K562 (cell line): ENCODE measurements around the gene VDAC1. TPM values are rescaled to one million over a fixed set of nuclear protein-coding genes. Genes with fewer than 3 reads are reported as not detected.

ENCODE experiments used
- ATAC-seq: fragments of 200-7000 bp; cut with Tn5 transposase; 3 replicates; pipeline ENCODE4 v1.9.1; 2020; ENCODE audit warnings: moderate library complexity
- BruUV-seq: library from RNA; stranded (reverse); fragments of 400-500 nt; replicated peaks from 2 replicates; lab custom pipeline; 2021; lab: Mats Ljungman, UMichigan
- CTCF ChIA-PET: fragments of 300-600 bp; formaldehyde crosslinking; extraction: SDS; loops from one replicate; lab custom pipeline; 2021; ENCODE audit warnings: low intra/inter-chr PET ratio; lab: Yijun Ruan, JAX
- POLR2A ChIA-PET: fragments of 300-600, 350-650 bp; sonication (Branson Sonifier 250); formaldehyde crosslinking; extraction: SDS; loops from one replicate; lab custom pipeline; 2021; ENCODE audit warnings: antibody characterized with exemption, inconsistent platforms; lab: Yijun Ruan, JAX
- DNase-seq, 4 experiments: peaks; one replicate each; pipeline versions ENCODE4 v3.0.0 to v3.0.0-alpha.2; 2011 to 2018; ENCODE audit warnings: low spot score in 3 of 4, mixed read lengths in 3 of 4; ENCODE audit errors: extremely low read depth in 1 of 4
- FAIRE-seq: peaks from 2 replicates; lab custom pipeline; 2011; peaks lifted over from hg19 to GRCh38; lab: Jason Lieb, UNC
- H2AFZ ChIP-seq: 2 replicates; pipeline ENCODE4 v1.6.0; 2011; ENCODE audit warnings: low read depth, low read length, control low read depth, inconsistent platforms
- H3K27ac ChIP-seq: fragments of 200-600 bp; 3 replicates; pipeline ENCODE4 v1.8.0; 2011; ENCODE audit warnings: low read depth, mild to moderate bottlenecking, control low read depth, inconsistent platforms, low read length, moderate library complexity, mixed read lengths; ENCODE audit errors: extremely low read depth
- H3K27me3 ChIP-seq, 2 experiments: fragments of 300-600 bp in 1 of 2; 2 replicates in 1 of 2; 3 replicates in 1 of 2; pipeline versions ENCODE4 v1.6.0 to v1.8.0; 2011; ENCODE audit warnings: inconsistent platforms in 2 of 2, low read length in 2 of 2, mild to moderate bottlenecking in 1 of 2, mixed read lengths in 1 of 2, moderate library complexity in 1 of 2; ENCODE audit not compliant: control insufficient read depth in 2 of 2, insufficient read depth in 2 of 2
- H3K36me3 ChIP-seq: fragments of 300-600 bp; 3 replicates; pipeline ENCODE4 v1.8.0; 2011; ENCODE audit warnings: mild to moderate bottlenecking, low read length, inconsistent platforms; ENCODE audit not compliant: control insufficient read depth, insufficient read depth
- H3K4me1 ChIP-seq, 2 experiments: fragments of 200-600 bp in 1 of 2; replicated peaks in 1 of 2; 2 replicates in 1 of 2; 3 replicates in 1 of 2; pipeline versions ENCODE4 v1.5.1 to v1.8.0; 2011; ENCODE audit warnings: inconsistent platforms in 2 of 2, low read length in 2 of 2, mild to moderate bottlenecking in 1 of 2, mixed read lengths in 1 of 2, moderate library complexity in 1 of 2; ENCODE audit not compliant: control insufficient read depth in 2 of 2, insufficient read depth in 2 of 2
- H3K4me2 ChIP-seq: 2 replicates; pipeline ENCODE4 v1.6.1; 2011; ENCODE audit warnings: low read length, control low read depth, inconsistent platforms, mixed read lengths; ENCODE audit not compliant: insufficient read depth
- H3K4me3 ChIP-seq: fragments of 200-600 bp; sonication (generic), shearing (Covaris generic); 2 replicates; pipeline ENCODE4 v1.5.1; 2016; ENCODE audit warnings: control low read depth, inconsistent platforms
- H3K79me2 ChIP-seq: fragments of 200-600 bp; 3 replicates; pipeline ENCODE4 v1.8.0; 2011; ENCODE audit warnings: low read length, inconsistent platforms; ENCODE audit not compliant: control insufficient read depth, insufficient read depth
- H3K9ac ChIP-seq, 2 experiments: 2 replicates each; pipeline versions ENCODE4 v1.6.0 to v1.6.1; 2011; ENCODE audit warnings: low read depth in 2 of 2, low read length in 2 of 2, control low read depth in 1 of 2, inconsistent platforms in 1 of 2, mild to moderate bottlenecking in 1 of 2, mixed read lengths in 1 of 2; ENCODE audit not compliant: insufficient read depth in 1 of 2
- H3K9me1 ChIP-seq: one replicate; pipeline ENCODE4 v1.6.0; 2011; ENCODE audit warnings: inconsistent platforms, mild to moderate bottlenecking, low read length, moderate library complexity; ENCODE audit not compliant: control insufficient read depth, insufficient read depth
- H3K9me3 ChIP-seq: replicated peaks from 2 replicates; pipeline ENCODE4 v1.5.1; 2011; ENCODE audit warnings: low read depth, low read length, inconsistent platforms; ENCODE audit not compliant: control insufficient read depth, insufficient read depth
- H4K20me1 ChIP-seq: replicated peaks from 2 replicates; pipeline ENCODE4 v1.6.1; 2011; ENCODE audit warnings: low read length, inconsistent platforms, mixed read lengths; ENCODE audit not compliant: control insufficient read depth, insufficient read depth
- HSF4 ChIP-seq: fragments of 250-450 bp; sonication (Bioruptor Pico); IDR thresholded peaks from 2 replicates; pipeline ENCODE4 v2.1.2; 2022; ENCODE audit warnings: mild to moderate bottlenecking, moderate library complexity, borderline replicate concordance
- MEF2D ChIP-seq: conservative IDR thresholded peaks from 2 replicates; pipeline ENCODE4 v1.6.1; 2016; ENCODE audit warnings: low read depth, missing genetic modification characterization, missing compliant biosample characterization
- MTF1 ChIP-seq: fragments of 250-450 bp; sonication (Bioruptor Pico); IDR thresholded peaks from 2 replicates; pipeline ENCODE4 v1.9.0; 2021; ENCODE audit warnings: moderate library complexity, mild to moderate bottlenecking, inconsistent platforms, borderline replicate concordance
- NFRKB ChIP-seq: fragments of 450-650 bp; IDR thresholded peaks from 2 replicates; pipeline ENCODE4 v1.6.1; 2016; ENCODE audit warnings: low read depth
- RNF2 ChIP-seq: sonication (generic); IDR thresholded peaks from 2 replicates; pipeline ENCODE4 v1.6.1; 2016
- YY1 ChIP-seq, 3 experiments: IDR thresholded peaks; 2 replicates each; pipeline ENCODE4 v1.6.1; 2011; ENCODE audit warnings: low read length in 2 of 3, mild to moderate bottlenecking in 2 of 3, moderate library complexity in 2 of 3, borderline replicate concordance in 1 of 3, control low read depth in 1 of 3, low read depth in 1 of 3; ENCODE audit not compliant: insufficient read depth in 3 of 3, insufficient replicate concordance in 2 of 3, control insufficient read depth in 1 of 3, insufficient read length in 1 of 3; ENCODE audit errors: extremely low read depth in 1 of 3
- WGBS: fragments of 100-300 bp; shearing (Covaris generic); methylation state at CpG from one replicate; pipeline ENCODE4 v1.1.6; 2016; ENCODE audit warnings: low coverage, mixed read lengths; ENCODE audit not compliant: insufficient coverage; ENCODE audit errors: missing lambda C conversion rate; 5-methylcytosine and 5-hydroxymethylcytosine counted together
- in situ Hi-C: fragments of 300-500 bp; cut with MboI; formaldehyde crosslinking; loops from 4 replicates; pipeline ENCODE4 v1.15.0; 2018; ENCODE audit warnings: inconsistent platforms, mixed read lengths
- intact Hi-C: fragments of 100-400 bp; cut with micrococcal nuclease; formaldehyde crosslinking; loops from 2 replicates; pipeline ENCODE4 v1.14.2; 2022
- polyA plus RNA-seq, 8 experiments: library from polyadenylated mRNA; depleted of rRNA in 4 of 8; stranded (reverse) in 5 of 8; unstranded in 3 of 8; fragments of >200 nt; fragmentation: Nextera tagmentation in 2 of 8; fragmentation: Illumina TruSeq in 1 of 8; extraction: Ambion mirVana in 2 of 8; extraction: Trizol in 1 of 8; gene quantifications; 2 replicates each; pipeline versions ENCODE4 v1.2.1 to v1.2.3, GENCODE V29; 2011 to 2014; ENCODE audit warnings: inconsistent platforms in 1 of 8, missing spikeins in 1 of 8
- total RNA-seq, 7 experiments: library from RNA; depleted of rRNA in 6 of 7; stranded (reverse); fragments of >200 nt in 6 of 7; fragmentation: Illumina TruSeq in 2 of 7; extraction: Trizol in 2 of 7; gene quantifications; 2 replicates each; pipeline versions ENCODE4 v1.2.1 to v1.2.3, GENCODE V29; 2011 to 2021; ENCODE audit warnings: low replicate concordance in 1 of 7

Gene VDAC1
- total and polyA plus RNA-seq, 9 of the 15 experiments (the other 6 are each of a cell fraction or from before 2014, with no cell fraction given), result 168 to 366 (median 293) TPM

DNA sequence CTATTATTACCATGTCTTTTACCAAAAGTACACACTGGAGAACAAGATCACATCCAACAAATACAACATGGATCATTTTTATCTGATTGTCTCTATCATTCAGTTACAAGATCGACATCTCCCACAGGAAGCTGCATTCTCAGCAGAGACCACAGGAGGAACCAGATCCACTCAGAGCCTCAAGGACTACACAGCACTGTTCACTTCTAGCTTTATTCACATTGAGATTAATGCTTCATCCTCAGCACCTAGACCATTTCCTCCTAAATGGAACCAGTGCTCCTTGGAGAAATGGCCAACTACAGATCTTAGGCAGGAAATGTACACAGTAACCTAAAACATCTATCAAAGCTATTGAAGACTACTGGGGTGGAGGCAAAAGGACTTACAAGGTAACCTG lies 23.1 kb downstream of the VDAC1 start:
- Histone ChIP-seq H3K4me2 (no peak overlapping the region), H3K9me3 (no peaks in the 10 kb centered on the region), H3K9ac (no peak overlapping the region), H3K79me2 (peaks cover 17% of the 10 kb centered on the region), H3K4me3 (no peak overlapping the region), H2AFZ (no peak overlapping the region), H3K27ac (no peak overlapping the region), H3K4me1 (no peaks in the 10 kb centered on the region), H3K36me3 (peaks cover 93% of the 10 kb centered on the region), H3K27me3 (no peaks in the 10 kb centered on the region), H4K20me1 (peaks cover 3% of the 10 kb centered on the region; the same call in 1 of the 2 replicates), H3K9me1 (no peaks in the 10 kb centered on the region)
- BruUV-seq, result no TSS peak
- TF ChIP-seq YY1 (IDR thresholded peaks at IDR 0.05; ENCODE audit: borderline replicate concordance in 1 of 3, control insufficient read depth in 1 of 3, extremely low read depth in 1 of 3, insufficient read depth in 3 of 3, insufficient read length in 1 of 3, insufficient replicate concordance in 2 of 3, low read depth in 1 of 3, low read length in 2 of 3) (no peak), NFRKB (no peak), HSF4 (CRISPR knock-in tag) (no peak), MTF1 (CRISPR knock-in tag) (no peak), RNF2 (no peak), MEF2D (no peak)
- WGBS, result 55% methylated on average over 1 of the region's 1 CpG
- in situ Hi-C loops, result no loop called here
- DNase-seq, result no peak
- ATAC-seq, result no peak
- intact Hi-C loops, result no loop called here
- CTCF ChIA-PET, result interaction anchor here (0.5 kb wide), 1 partner anchor 209 kb away, joined by 4 read pairs; no protein-coding TSS in a partner anchor
- POLR2A ChIA-PET, result interaction anchor here (1.2 kb wide), 1 partner anchor 12 kb away, joined by 5 read pairs; no protein-coding TSS in a partner anchor
- no peak for FAIRE-seq
